ENCODE measurements around the gene HPSE2. TPM values are rescaled to one million over a fixed set of nuclear protein-coding genes. Genes with fewer than 3 reads are reported as not detected.

Gene HPSE2
- total and polyA plus RNA-seq, 2 of the 8 experiments (the other 6 are each of a cell fraction or from before 2014, with no cell fraction given): 0.41 to 0.58 TPM

DNA sequence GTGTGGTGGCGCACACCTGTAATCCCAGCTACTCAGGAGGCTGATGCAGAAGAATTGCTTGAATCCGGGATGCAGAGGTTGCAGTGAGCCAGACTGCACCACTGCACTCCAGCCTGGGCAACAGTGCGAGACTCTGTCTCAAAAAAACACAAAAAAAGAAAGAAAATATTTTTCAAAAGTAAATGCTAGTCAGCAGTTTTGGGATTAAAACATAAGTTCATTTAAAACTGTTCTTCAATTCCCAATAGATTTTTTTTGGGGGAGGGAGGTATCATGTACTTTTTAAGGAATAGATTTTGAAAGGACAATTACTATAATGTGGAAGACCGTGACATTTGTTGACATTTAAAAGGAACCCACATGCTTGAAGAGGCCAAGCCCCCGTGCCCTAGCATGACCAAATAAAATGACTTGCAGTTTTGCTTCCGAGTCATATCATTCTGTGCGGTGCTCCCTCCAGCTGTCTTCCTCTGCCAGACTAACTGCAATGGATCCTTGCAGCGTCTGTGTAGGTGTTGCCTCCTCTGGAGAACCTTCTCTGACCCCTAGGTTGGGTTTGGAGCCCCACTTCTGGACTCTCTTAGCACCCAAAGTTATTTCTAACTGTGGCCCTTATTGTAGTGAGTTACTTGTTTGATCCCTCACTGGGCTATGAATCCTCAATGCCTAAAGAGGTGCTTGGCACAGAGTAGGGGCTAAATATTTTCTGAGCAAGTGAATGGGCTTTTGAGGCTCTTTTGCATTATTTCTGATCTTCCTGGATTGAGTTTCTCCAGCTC, 771.5 kb downstream of the HPSE2 start (continued):
- no peak for TF ChIP-seq CTBP2 (IDR thresholded peaks at IDR 0.05; ENCODE audit: borderline replicate concordance, insufficient read depth, insufficient read length, low read length)
- no peak for TF ChIP-seq BRCA1 (IDR thresholded peaks at IDR 0.05; ENCODE audit: low read depth, low read length)
- TF ChIP-seq RFX5 (IDR thresholded peaks at IDR 0.05; ENCODE audit: borderline replicate concordance, low read depth, low read length): no peak

Measured in H1 (cell line).